Measurements from ENCODE around the gene TNFRSF8.

DNA sequence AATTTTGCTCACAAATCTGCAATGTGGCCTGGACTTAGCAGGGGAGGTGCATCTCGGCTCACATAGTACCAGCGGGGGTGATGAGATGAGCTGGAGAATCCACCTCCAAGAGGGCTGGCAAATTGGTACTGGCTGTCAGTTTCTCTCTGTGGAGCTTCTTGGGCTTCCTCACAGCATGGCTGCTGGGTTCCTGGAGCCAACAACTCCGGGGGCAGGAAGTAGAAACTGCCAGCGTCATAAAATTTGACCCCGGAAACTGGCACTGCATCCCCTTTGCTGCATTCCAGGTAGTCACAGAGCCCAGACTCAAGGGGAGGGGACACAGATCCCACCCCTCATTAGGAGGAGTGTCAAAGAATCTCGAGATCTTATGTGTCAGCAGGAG lies 86.7 kb downstream of the TNFRSF8 start:
- TF ChIP-seq, protein P1, sequence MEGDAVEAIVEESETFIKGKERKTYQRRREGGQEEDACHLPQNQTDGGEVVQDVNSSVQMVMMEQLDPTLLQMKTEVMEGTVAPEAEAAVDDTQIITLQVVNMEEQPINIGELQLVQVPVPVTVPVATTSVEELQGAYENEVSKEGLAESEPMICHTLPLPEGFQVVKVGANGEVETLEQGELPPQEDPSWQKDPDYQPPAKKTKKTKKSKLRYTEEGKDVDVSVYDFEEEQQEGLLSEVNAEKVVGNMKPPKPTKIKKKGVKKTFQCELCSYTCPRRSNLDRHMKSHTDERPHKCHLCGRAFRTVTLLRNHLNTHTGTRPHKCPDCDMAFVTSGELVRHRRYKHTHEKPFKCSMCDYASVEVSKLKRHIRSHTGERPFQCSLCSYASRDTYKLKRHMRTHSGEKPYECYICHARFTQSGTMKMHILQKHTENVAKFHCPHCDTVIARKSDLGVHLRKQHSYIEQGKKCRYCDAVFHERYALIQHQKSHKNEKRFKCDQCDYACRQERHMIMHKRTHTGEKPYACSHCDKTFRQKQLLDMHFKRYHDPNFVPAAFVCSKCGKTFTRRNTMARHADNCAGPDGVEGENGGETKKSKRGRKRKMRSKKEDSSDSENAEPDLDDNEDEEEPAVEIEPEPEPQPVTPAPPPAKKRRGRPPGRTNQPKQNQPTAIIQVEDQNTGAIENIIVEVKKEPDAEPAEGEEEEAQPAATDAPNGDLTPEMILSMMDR (IDR thresholded peaks at IDR 0.05) = no peak
- TF ChIP-seq EP300 (IDR thresholded peaks at IDR 0.05) = no peak
